A673 (cell line): ENCODE measurements around the gene PRKG1.

ENCODE experiments used
- EZH2 ChIP-seq: fragments of 200-600 bp; sonication (generic); IDR thresholded peaks from 2 replicates; pipeline ENCODE4 v1.6.1; 2017; ENCODE audit warnings: borderline replicate concordance, low read depth, mild to moderate bottlenecking, mixed read lengths, antibody characterized with exemption, low read length; ENCODE audit not compliant: poor library complexity, severe bottlenecking
- TF ChIP-seq, protein P1 (sequence below): fragments of 300-800, 200-600 bp; sonication (generic); conservative IDR thresholded peaks from 2 replicates; pipeline ENCODE4 v1.5.1; 2017; ENCODE audit warnings: low read depth, mild to moderate bottlenecking, antibody characterized with exemption, low read length, moderate library complexity, mixed read lengths

DNA sequence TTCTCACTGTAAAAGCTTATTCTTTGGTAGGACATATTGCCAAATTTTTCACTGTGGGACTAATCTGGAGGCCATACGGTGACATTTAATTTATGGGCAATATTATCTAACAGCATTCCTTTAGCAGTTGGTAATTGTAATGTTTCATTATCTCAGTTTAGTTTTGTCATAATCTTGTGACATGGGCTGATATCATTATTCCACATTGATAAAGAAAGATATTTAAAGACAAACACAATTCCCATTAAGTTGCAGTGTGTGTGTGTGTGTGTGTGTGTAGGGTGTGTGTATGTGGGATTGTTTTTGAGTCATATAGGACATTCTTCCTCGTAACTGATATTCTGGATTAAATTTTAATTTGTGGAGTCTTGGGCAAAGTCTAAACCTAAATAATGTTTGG is 238.5 kb downstream of the PRKG1 start:
- TF ChIP-seq, protein P1, sequence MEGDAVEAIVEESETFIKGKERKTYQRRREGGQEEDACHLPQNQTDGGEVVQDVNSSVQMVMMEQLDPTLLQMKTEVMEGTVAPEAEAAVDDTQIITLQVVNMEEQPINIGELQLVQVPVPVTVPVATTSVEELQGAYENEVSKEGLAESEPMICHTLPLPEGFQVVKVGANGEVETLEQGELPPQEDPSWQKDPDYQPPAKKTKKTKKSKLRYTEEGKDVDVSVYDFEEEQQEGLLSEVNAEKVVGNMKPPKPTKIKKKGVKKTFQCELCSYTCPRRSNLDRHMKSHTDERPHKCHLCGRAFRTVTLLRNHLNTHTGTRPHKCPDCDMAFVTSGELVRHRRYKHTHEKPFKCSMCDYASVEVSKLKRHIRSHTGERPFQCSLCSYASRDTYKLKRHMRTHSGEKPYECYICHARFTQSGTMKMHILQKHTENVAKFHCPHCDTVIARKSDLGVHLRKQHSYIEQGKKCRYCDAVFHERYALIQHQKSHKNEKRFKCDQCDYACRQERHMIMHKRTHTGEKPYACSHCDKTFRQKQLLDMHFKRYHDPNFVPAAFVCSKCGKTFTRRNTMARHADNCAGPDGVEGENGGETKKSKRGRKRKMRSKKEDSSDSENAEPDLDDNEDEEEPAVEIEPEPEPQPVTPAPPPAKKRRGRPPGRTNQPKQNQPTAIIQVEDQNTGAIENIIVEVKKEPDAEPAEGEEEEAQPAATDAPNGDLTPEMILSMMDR = no peak
- no peak for TF ChIP-seq EZH2
